IPS-18a (cell line): ENCODE measurements around the gene L3MBTL4.
"Not testable (repeated sequence)": the region's sequence is repeated elsewhere in the genome, so short reads cannot be mapped to it uniquely, and the experiment has no call there.

ENCODE experiments used
- H3K27ac ChIP-seq: one replicate; pipeline ENCODE4 v1.5.1; 2013; ENCODE audit warnings: low read length
- H3K27me3 ChIP-seq: one replicate; pipeline ENCODE4 v1.6.1; 2013; ENCODE audit warnings: mild to moderate bottlenecking, low read length; ENCODE audit not compliant: control insufficient read depth, insufficient read depth
- H3K36me3 ChIP-seq: one replicate; pipeline ENCODE4 v1.6.1; 2013; ENCODE audit warnings: low read depth, low read length; ENCODE audit not compliant: control insufficient read depth
- H3K4me1 ChIP-seq: one replicate; pipeline ENCODE4 v1.6.1; 2013; ENCODE audit warnings: low read depth, low read length; ENCODE audit not compliant: control insufficient read depth
- H3K4me3 ChIP-seq: one replicate; pipeline ENCODE4 v1.5.1; 2013; ENCODE audit warnings: low read length
- H3K9ac ChIP-seq: one replicate; pipeline ENCODE4 v1.6.1; 2013; ENCODE audit warnings: mild to moderate bottlenecking, low read length, moderate library complexity
- H3K9me3 ChIP-seq: one replicate; pipeline ENCODE4 v1.6.1; 2013; ENCODE audit warnings: low read depth, low read length; ENCODE audit not compliant: control insufficient read depth

Gene L3MBTL4

GRCh38 chr18:6259324-6259723, 155.4 kb downstream of the L3MBTL4 start:
- not testable (repeated sequence) for H3K36me3 ChIP-seq, H3K9me3 ChIP-seq, H3K27me3 ChIP-seq, H3K4me1 ChIP-seq, H3K27ac ChIP-seq, H3K9ac ChIP-seq, H3K4me3 ChIP-seq

- no peaks in the 10 kb centered on the region for H3K9me3 ChIP-seq
- no peaks in the 10 kb centered on the region for H3K27me3 ChIP-seq
Measured at GRCh38 chr18:6257950-6258349, 156.8 kb downstream of the L3MBTL4 start.

GRCh38 chr18:6256521-6256920, 158.2 kb downstream of the L3MBTL4 start:
- Histone ChIP-seq H3K36me3 (no peaks in the 10 kb centered on the region), H3K27me3 (no peaks in the 10 kb centered on the region), H3K9ac (no peak overlapping the region), H3K4me3 (no peak overlapping the region), H3K4me1 (no peaks in the 10 kb centered on the region), H3K27ac (no peak overlapping the region), H3K9me3 (no peaks in the 10 kb centered on the region)

More at GRCh38 chr18:6257950-6258349, 156.8 kb downstream of the L3MBTL4 start:
- no peak overlapping the region for H3K4me3 ChIP-seq
- no peak overlapping the region for H3K27ac ChIP-seq
- no peaks in the 10 kb centered on the region for H3K36me3 ChIP-seq
- no peak overlapping the region for H3K9ac ChIP-seq
- no peaks in the 10 kb centered on the region for H3K4me1 ChIP-seq

GRCh38 chr18:6255886-6256285, 158.8 kb downstream of the L3MBTL4 start:
- H3K27me3 ChIP-seq, result no peaks in the 10 kb centered on the region
- H3K36me3 ChIP-seq, result no peaks in the 10 kb centered on the region
- no peaks in the 10 kb centered on the region for H3K9me3 ChIP-seq
- no peak overlapping the region for H3K27ac ChIP-seq
- H3K4me3 ChIP-seq, result no peak overlapping the region
- H3K9ac ChIP-seq, result no peak overlapping the region
- no peaks in the 10 kb centered on the region for H3K4me1 ChIP-seq

- Histone ChIP-seq H3K9ac (no peak overlapping the region), H3K36me3 (no peaks in the 10 kb centered on the region), H3K27me3 (no peaks in the 10 kb centered on the region), H3K4me3 (no peak overlapping the region), H3K27ac (no peak overlapping the region), H3K9me3 (no peaks in the 10 kb centered on the region), H3K4me1 (no peaks in the 10 kb centered on the region)
Measured at GRCh38 chr18:6255116-6255705, 159.5 kb downstream of the L3MBTL4 start.

- H3K4me1 ChIP-seq, result no peaks in the 10 kb centered on the region
- H3K27ac ChIP-seq, result no peak overlapping the region
- no peak overlapping the region for H3K4me3 ChIP-seq
- H3K9me3 ChIP-seq, result no peaks in the 10 kb centered on the region
- H3K27me3 ChIP-seq, result no peaks in the 10 kb centered on the region
- no peaks in the 10 kb centered on the region for H3K36me3 ChIP-seq
- H3K9ac ChIP-seq, result no peak overlapping the region
Measured at GRCh38 chr18:6254456-6254855, 160.3 kb downstream of the L3MBTL4 start.

- no peak overlapping the region for H3K9ac ChIP-seq
- H3K9me3 ChIP-seq, result no peaks in the 10 kb centered on the region
- H3K27ac ChIP-seq, result no peak overlapping the region
- no peak overlapping the region for H3K4me3 ChIP-seq
- no peaks in the 10 kb centered on the region for H3K4me1 ChIP-seq
- H3K36me3 ChIP-seq, result no peaks in the 10 kb centered on the region
- H3K27me3 ChIP-seq, result no peaks in the 10 kb centered on the region
Measured at GRCh38 chr18:6251084-6251483, 163.6 kb downstream of the L3MBTL4 start.

- no peak overlapping the region for H3K9ac ChIP-seq
- no peaks in the 10 kb centered on the region for H3K27me3 ChIP-seq
- no peaks in the 10 kb centered on the region for H3K36me3 ChIP-seq
- no peak overlapping the region for H3K4me3 ChIP-seq
- no peak overlapping the region for H3K27ac ChIP-seq
- no peaks in the 10 kb centered on the region for H3K9me3 ChIP-seq
- no peaks in the 10 kb centered on the region for H3K4me1 ChIP-seq
Measured at GRCh38 chr18:6249788-6250187, 164.9 kb downstream of the L3MBTL4 start.

GRCh38 chr18:6249170-6249569, 165.5 kb downstream of the L3MBTL4 start:
- H3K36me3 ChIP-seq, result no peaks in the 10 kb centered on the region
- H3K4me1 ChIP-seq, result no peaks in the 10 kb centered on the region
- H3K4me3 ChIP-seq, result no peak overlapping the region
- H3K9ac ChIP-seq, result no peak overlapping the region
- no peak overlapping the region for H3K27ac ChIP-seq
- H3K9me3 ChIP-seq, result no peaks in the 10 kb centered on the region
- no peaks in the 10 kb centered on the region for H3K27me3 ChIP-seq

- H3K36me3 ChIP-seq, result no peaks in the 10 kb centered on the region
- H3K4me1 ChIP-seq, result no peaks in the 10 kb centered on the region
- no peaks in the 10 kb centered on the region for H3K27me3 ChIP-seq
- no peak overlapping the region for H3K9ac ChIP-seq
- H3K4me3 ChIP-seq, result no peak overlapping the region
- no peaks in the 10 kb centered on the region for H3K9me3 ChIP-seq
- H3K27ac ChIP-seq, result no peak overlapping the region
Measured at GRCh38 chr18:6248017-6248416, 166.7 kb downstream of the L3MBTL4 start.

- no peak overlapping the region for H3K4me3 ChIP-seq
- H3K9me3 ChIP-seq, result no peaks in the 10 kb centered on the region
- H3K36me3 ChIP-seq, result no peaks in the 10 kb centered on the region
- peaks cover 4% of the 10 kb centered on the region for H3K4me1 ChIP-seq
- H3K27ac ChIP-seq, result no peak overlapping the region
- H3K9ac ChIP-seq, result no peak overlapping the region
- no peaks in the 10 kb centered on the region for H3K27me3 ChIP-seq
Measured at GRCh38 chr18:6242004-6242403, 172.7 kb downstream of the L3MBTL4 start.

GRCh38 chr18:6239716-6240115, 175.0 kb downstream of the L3MBTL4 start:
- no peaks in the 10 kb centered on the region for H3K36me3 ChIP-seq
- no peak overlapping the region for H3K9ac ChIP-seq
- no peak overlapping the region for H3K27ac ChIP-seq
- peaks cover 4% of the 10 kb centered on the region for H3K4me1 ChIP-seq
- no peak overlapping the region for H3K4me3 ChIP-seq
- no peaks in the 10 kb centered on the region for H3K9me3 ChIP-seq
- H3K27me3 ChIP-seq, result no peaks in the 10 kb centered on the region
